ENCODE measurements around the gene SYNE1.

- TF ChIP-seq FOXA1 (IDR thresholded peaks at IDR 0.05) (no peak), YY1 (IDR thresholded peaks at IDR 0.05) (no peak), RAD21 (IDR thresholded peaks at IDR 0.05) (no peak), CTCF (IDR thresholded peaks at IDR 0.05; ENCODE audit: low read depth, low read length, missing input control) (no peak), MAX (IDR thresholded peaks at IDR 0.05) (no peak), REST (IDR thresholded peaks at IDR 0.05) (no peak), GABPA (IDR thresholded peaks at IDR 0.05 in 1 of 2, conservative IDR thresholded peaks at IDR 0.05 in 1 of 2) (no peak), JUND (IDR thresholded peaks at IDR 0.05) (no peak), RXRA (IDR thresholded peaks at IDR 0.05) (no peak), TAF1 (conservative IDR thresholded peaks at IDR 0.05) (no peak), EGR1 (IDR thresholded peaks at IDR 0.05; ENCODE audit: low read depth in 2 of 2) (no peak), SP1 (IDR thresholded peaks at IDR 0.05) (no peak)
Measured at GRCh38 chr6:152091851-152092341, 545.3 kb downstream of the SYNE1 start.
